ENCODE measurements around the gene HRC. TPM values are rescaled to one million over a fixed set of nuclear protein-coding genes. Genes with fewer than 3 reads are reported as not detected.
A peak's percentile ranks its signal among the peaks of the same experiment; 100 is the strongest.

The HRC gene
- total RNA-seq, 6 experiments from 2014 or later, result 0.18 to 0.68 (median 0.19) TPM; not detected in 2

DNA sequence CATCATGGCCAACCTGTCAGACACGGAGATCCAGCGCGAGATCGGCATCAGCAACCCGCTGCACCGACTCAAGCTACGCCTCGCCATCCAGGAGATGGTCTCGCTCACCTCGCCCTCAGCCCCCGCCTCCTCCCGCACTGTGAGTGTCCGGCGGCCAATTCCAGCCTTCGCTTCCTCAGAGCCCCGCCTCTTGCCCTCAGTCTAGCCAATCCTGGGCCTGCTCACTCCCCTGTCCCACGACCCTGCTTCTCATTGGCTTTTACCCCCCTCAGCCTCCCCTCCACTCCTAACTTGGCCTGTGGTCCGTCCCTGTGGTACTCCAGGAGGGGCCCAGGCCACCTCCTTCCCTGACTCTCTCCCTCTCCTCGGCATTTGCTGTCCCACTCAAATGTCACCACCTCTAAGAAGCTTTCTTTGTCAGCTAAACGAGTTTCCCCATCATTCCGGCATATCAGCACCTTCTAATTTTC, 12.3 kb downstream of the HRC start:
- WGBS (ENCODE audit: insufficient coverage, low coverage, low lambda C conversion rate, missing lambda C conversion rate), result 18% methylated on average over 11 of the region's 21 CpGs
- TF ChIP-seq, protein P1, sequence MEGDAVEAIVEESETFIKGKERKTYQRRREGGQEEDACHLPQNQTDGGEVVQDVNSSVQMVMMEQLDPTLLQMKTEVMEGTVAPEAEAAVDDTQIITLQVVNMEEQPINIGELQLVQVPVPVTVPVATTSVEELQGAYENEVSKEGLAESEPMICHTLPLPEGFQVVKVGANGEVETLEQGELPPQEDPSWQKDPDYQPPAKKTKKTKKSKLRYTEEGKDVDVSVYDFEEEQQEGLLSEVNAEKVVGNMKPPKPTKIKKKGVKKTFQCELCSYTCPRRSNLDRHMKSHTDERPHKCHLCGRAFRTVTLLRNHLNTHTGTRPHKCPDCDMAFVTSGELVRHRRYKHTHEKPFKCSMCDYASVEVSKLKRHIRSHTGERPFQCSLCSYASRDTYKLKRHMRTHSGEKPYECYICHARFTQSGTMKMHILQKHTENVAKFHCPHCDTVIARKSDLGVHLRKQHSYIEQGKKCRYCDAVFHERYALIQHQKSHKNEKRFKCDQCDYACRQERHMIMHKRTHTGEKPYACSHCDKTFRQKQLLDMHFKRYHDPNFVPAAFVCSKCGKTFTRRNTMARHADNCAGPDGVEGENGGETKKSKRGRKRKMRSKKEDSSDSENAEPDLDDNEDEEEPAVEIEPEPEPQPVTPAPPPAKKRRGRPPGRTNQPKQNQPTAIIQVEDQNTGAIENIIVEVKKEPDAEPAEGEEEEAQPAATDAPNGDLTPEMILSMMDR (IDR thresholded peaks at IDR 0.05), result no peak
- no peak for TF ChIP-seq POLR2A (IDR thresholded peaks at IDR 0.05)
- H3K36me3 ChIP-seq, result no peaks in the 10 kb centered on the region
- DNase-seq (peak; percentile 72 to 83 (median 77)), ATAC-seq (peak; percentile 87 to 93 (median 92))
- no peaks in the 10 kb centered on the region for H3K4me1 ChIP-seq
- peak overlapping the region in 2 of 3 donors; percentile 10 to 37 for H3K4me3 ChIP-seq
- no peaks in the 10 kb centered on the region for H3K27me3 ChIP-seq
- intact Hi-C loops (cut with DNase I), result no loop called here
- H3K27ac ChIP-seq, result no peak overlapping the region
- no peaks in the 10 kb centered on the region for H3K9me3 ChIP-seq

DNA sequence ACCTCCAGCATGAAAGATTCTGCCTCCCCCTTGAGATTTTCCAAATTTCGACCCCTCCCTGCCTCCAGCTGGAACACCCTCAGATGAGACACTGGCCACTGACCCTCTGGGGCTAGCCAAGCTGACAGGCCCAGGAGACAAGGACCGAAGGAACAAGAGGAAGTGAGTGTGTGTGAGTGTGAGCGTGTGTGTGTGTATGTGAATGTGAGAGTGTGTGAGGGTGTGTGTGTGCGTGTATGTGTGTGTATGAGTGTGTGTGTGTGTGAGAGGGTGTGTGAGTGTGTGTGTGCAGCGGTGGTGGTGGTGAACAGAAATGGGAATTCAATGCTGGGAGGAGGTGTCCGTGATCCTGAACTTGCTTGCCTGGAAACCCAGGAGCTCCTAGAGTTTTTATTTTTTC, 13.8 kb downstream of the HRC start:
- intact Hi-C loops (cut with DNase I), result no loop called here
- H3K4me1 ChIP-seq, result no peaks in the 10 kb centered on the region
- ATAC-seq, result no peak
- whole genome bisulfite sequencing (ENCODE audit: insufficient coverage, low coverage, low lambda C conversion rate, missing lambda C conversion rate), result 70% methylated on average over 6 of the region's 6 CpGs
- DNase-seq, result no peak
- no peaks in the 10 kb centered on the region for H3K9me3 ChIP-seq
- H3K27ac ChIP-seq, result no peak overlapping the region
- H3K36me3 ChIP-seq, result no peaks in the 10 kb centered on the region
- TF ChIP-seq POLR2A (IDR thresholded peaks at IDR 0.05), result no peak
- TF ChIP-seq, protein P1 (IDR thresholded peaks at IDR 0.05), result no peak
- no peak overlapping the region for H3K4me3 ChIP-seq
- H3K27me3 ChIP-seq, result no peaks in the 10 kb centered on the region

DNA sequence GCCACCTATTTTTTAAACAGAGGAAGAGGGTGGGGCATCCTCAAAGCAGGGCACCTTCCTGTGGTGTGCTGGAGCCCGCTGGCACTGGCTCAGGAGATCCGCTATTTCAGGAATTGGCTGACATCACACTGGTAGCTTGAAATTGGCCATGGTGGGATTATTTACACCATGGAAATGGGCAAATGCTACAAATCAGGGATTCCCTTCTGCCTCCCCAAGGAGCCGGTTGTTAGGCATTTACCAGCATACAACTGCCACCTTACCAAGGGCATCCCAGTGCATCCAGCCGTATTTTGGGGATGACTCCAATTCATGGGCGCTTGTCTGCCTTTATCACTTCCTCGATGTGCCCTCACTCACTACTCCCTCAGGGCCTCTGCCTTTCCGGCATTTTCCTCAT, 14.2 kb downstream of the HRC start:
- TF ChIP-seq, protein P1 (IDR thresholded peaks at IDR 0.05), result no peak
- no peak for TF ChIP-seq POLR2A (IDR thresholded peaks at IDR 0.05)
- ATAC-seq (no peak), DNase-seq (no peak)
- WGBS (ENCODE audit: insufficient coverage, low coverage, low lambda C conversion rate, missing lambda C conversion rate), result 91% methylated on average over 5 of the region's 7 CpGs
- Histone ChIP-seq H3K4me1 (no peaks in the 10 kb centered on the region), H3K27ac (no peak overlapping the region), H3K4me3 (no peak overlapping the region), H3K27me3 (no peaks in the 10 kb centered on the region), H3K36me3 (no peaks in the 10 kb centered on the region), H3K9me3 (no peaks in the 10 kb centered on the region)
- intact Hi-C loops (cut with DNase I), result no loop called here

DNA sequence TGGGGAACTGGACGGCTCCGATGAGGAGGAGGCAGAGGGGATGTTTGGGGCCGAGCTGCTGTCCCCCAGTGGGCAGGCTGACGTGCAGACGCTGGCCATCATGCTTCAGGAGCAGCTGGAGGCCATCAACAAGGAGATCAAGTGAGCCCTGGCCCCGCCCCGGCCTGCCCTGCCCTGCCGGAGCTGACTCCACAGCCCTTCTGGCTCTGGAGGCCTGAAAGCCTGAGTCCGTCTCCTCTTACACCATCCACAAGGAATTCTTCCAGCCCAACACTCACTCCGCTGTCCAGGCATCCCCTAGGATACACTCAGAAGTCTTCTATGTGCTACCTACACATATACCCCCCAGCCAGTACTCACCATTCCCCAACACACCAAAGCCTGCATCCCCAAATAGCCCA, 18.4 kb downstream of the HRC start:
- peaks cover 0 to 6% (median 0%) of the 10 kb centered on the region in 4 donors for H3K4me1 ChIP-seq
- TF ChIP-seq, protein P1 (IDR thresholded peaks at IDR 0.05), result no peak
- no peak for TF ChIP-seq POLR2A (IDR thresholded peaks at IDR 0.05)
- no peak for DNase-seq
- no peak overlapping the region for H3K27ac ChIP-seq
- no peaks in the 10 kb centered on the region for H3K36me3 ChIP-seq
- WGBS (ENCODE audit: insufficient coverage, low coverage, low lambda C conversion rate, missing lambda C conversion rate), result 100% methylated on average over 1 of the region's 10 CpGs
- H3K4me3 ChIP-seq, result no peak overlapping the region
- intact Hi-C loops (cut with DNase I), result loop anchor here in 1 of 2 donors (5.0 kb wide), 1 partner anchor 34 kb away; no protein-coding TSS in a partner anchor
- H3K27me3 ChIP-seq, result no peaks in the 10 kb centered on the region
- no peaks in the 10 kb centered on the region for H3K9me3 ChIP-seq
- ATAC-seq, result no peak

Measured in right lobe of liver (tissue), 6 donors.